ENCODE results near the gene HAUS3. TPM values are rescaled to one million over a fixed set of nuclear protein-coding genes. Genes with fewer than 3 reads are reported as not detected.

HAUS3 gene
- polyA plus RNA-seq, 1 donor (not counting 4 experiments of a cell fraction or from before 2014, with no cell fraction given): 11.1 TPM

DNA sequence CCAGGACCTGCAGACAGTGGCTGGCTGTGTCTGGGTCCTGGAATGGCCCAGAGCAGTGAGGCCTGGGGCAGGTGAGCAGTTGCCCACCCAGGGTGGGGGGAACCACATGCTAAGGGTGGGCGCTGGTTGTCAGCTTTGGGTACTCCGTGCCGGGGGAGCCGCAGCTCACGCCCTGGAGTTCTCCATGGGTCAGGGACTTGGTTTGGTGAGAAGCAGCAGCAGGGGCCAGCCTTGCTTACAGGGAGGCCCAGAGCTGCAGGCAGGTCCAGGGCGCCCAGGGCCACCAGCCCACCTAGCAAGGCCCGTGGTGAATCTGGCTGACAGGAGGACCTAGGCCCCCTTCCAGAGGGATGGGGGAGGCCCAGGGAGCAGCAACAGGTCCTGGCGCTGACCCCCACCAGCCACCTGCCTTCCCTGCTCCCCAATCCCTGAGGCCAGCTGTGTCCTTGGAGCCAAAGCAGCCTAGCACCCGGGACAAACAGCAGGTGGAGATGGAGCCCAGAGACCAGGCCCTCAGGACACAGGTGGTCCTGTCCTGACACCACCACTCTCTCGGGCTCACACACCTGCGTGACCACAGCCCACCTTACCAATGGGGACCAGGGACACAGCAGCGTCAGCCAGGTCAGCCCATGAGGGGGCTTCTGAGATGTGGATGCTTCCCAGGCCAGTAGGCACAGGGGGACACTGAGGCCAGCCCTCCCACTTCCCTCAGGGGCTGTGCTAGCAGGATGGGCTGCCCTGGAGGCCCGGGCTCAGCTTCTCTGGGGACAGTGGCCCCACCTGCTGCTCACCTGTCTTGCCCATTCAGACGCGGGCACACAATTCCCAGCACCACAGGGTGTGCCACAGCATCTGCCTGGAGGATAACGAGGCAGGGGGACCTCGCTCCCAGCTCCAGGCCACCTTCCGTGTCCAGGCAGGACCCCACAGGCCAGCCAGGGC lies 16.4 kb upstream of the HAUS3 start:
- Histone ChIP-seq H4K20me1 (ENCODE audit: control insufficient read depth, extremely low read depth, insufficient read depth, low read length) (peaks cover 8% of the 10 kb centered on the region), H3K36me3 (ENCODE audit: control insufficient read depth in 2 of 2, extremely low read depth in 1 of 2, insufficient read depth in 2 of 2, low read length in 2 of 2) (peaks cover 4 to 16% of the 10 kb centered on the region in 2 experiments), H3K4me3 (ENCODE audit: control insufficient read depth in 2 of 3, extremely low read depth in 1 of 3, insufficient read depth in 2 of 3, low read depth in 1 of 3, low read length in 3 of 3) (no peak overlapping the region), H3K9me1 (ENCODE audit: control insufficient read depth, extremely low read depth, insufficient read depth, low read length) (no peaks in the 10 kb centered on the region), H3K9ac (ENCODE audit: control insufficient read depth, extremely low read depth, insufficient read depth, low read length) (no peak overlapping the region), H3K4me2 (ENCODE audit: control insufficient read depth, extremely low read depth, insufficient read depth, low read depth, low read length) (no peak overlapping the region), H3K79me2 (ENCODE audit: control insufficient read depth, insufficient read depth, low read length) (peaks cover 10% of the 10 kb centered on the region), H3K9me3 (ENCODE audit: control insufficient read depth, low read depth, low read length) (no peaks in the 10 kb centered on the region), H3K27me3 (ENCODE audit: control insufficient read depth, extremely low read depth, insufficient read depth, low read length) (no peaks in the 10 kb centered on the region), H3K27ac (ENCODE audit: control insufficient read depth, insufficient read depth, low read length) (no peak overlapping the region), H3K4me1 (ENCODE audit: control insufficient read depth, extremely low read depth, insufficient read depth, low read length) (peaks cover 10% of the 10 kb centered on the region), H2AFZ (ENCODE audit: control insufficient read depth, low read length) (no peak overlapping the region)
- dilution Hi-C loops (cut with MboI; ENCODE audit: extremely low pct_ligation_motif_present, low sequenced_read_pairs): no loop called here
- FAIRE-seq (no peak), DNase-seq (ENCODE audit: low read depth, low spot score) (no peak)
- TF ChIP-seq EZH2 (IDR thresholded peaks at IDR 0.05; ENCODE audit: low read length): no peak
- TF ChIP-seq CTCF (optimal IDR thresholded peaks at IDR 0.05 in 1 of 3, IDR thresholded peaks at IDR 0.05 in 1 of 3, conservative IDR thresholded peaks at IDR 0.05 in 1 of 3; ENCODE audit: extremely low read depth in 1 of 3, insufficient read depth in 2 of 3, low read length in 3 of 3): no peak

DNA sequence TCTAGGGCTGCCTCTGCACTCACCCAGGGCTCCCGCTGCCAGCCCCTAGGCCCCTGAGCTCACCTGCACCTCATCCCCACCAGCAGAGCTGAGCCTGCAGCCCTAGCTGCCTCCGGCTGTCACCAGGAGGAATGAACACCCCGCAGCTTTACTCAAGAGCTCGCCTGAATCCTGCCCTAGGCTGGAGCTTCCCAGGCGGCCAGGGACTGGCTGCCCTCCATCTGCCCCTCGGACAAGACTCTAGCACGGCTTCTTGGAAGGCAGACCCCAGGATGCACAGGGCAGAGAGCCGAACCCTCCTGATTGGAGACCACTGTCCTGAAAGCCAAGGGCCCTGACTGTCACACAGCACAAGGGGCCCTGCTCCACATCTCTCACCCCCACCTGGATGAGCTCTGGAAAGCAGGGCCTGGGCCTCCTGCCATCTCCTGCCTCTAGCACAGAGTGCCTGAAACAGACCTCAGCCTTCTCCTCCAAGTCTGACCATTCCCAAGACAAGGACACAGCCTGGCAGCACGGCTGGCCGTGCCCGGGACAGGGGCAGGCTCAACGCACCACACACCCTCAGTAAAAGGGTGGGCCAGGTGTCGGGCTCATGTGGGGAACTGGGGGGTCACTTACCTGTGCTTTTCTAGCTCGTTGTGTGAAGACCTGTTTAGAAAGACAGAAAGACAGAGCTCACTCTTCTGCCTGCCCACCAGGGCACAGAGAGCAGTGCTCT lies 15.6 kb upstream of the HAUS3 start:
- H3K9me1 ChIP-seq (ENCODE audit: control insufficient read depth, extremely low read depth, insufficient read depth, low read length): no peaks in the 10 kb centered on the region
- H3K27ac ChIP-seq (ENCODE audit: control insufficient read depth, insufficient read depth, low read length): no peak overlapping the region
- no peak overlapping the region for H3K4me2 ChIP-seq (ENCODE audit: control insufficient read depth, extremely low read depth, insufficient read depth, low read depth, low read length)
- H3K4me3 ChIP-seq (ENCODE audit: control insufficient read depth in 2 of 3, extremely low read depth in 1 of 3, insufficient read depth in 2 of 3, low read depth in 1 of 3, low read length in 3 of 3): no peak overlapping the region
- H3K9me3 ChIP-seq (ENCODE audit: control insufficient read depth, low read depth, low read length): no peaks in the 10 kb centered on the region
- TF ChIP-seq EZH2 (IDR thresholded peaks at IDR 0.05; ENCODE audit: low read length) (no peak), CTCF (optimal IDR thresholded peaks at IDR 0.05 in 1 of 3, IDR thresholded peaks at IDR 0.05 in 1 of 3, conservative IDR thresholded peaks at IDR 0.05 in 1 of 3; ENCODE audit: extremely low read depth in 1 of 3, insufficient read depth in 2 of 3, low read length in 3 of 3) (no peak)
- H2AFZ ChIP-seq (ENCODE audit: control insufficient read depth, low read length): no peak overlapping the region
- H3K79me2 ChIP-seq (ENCODE audit: control insufficient read depth, insufficient read depth, low read length): peaks cover 10% of the 10 kb centered on the region
- peaks cover 8% of the 10 kb centered on the region for H4K20me1 ChIP-seq (ENCODE audit: control insufficient read depth, extremely low read depth, insufficient read depth, low read length)
- no peak overlapping the region for H3K9ac ChIP-seq (ENCODE audit: control insufficient read depth, extremely low read depth, insufficient read depth, low read length)
- FAIRE-seq (no peak), DNase-seq (ENCODE audit: low read depth, low spot score) (no peak)
- H3K4me1 ChIP-seq (ENCODE audit: control insufficient read depth, extremely low read depth, insufficient read depth, low read length): peaks cover 8% of the 10 kb centered on the region
- peaks cover 4 to 22% of the 10 kb centered on the region in 2 experiments for H3K36me3 ChIP-seq (ENCODE audit: control insufficient read depth in 2 of 2, extremely low read depth in 1 of 2, insufficient read depth in 2 of 2, low read length in 2 of 2)
- H3K27me3 ChIP-seq (ENCODE audit: control insufficient read depth, extremely low read depth, insufficient read depth, low read length): no peaks in the 10 kb centered on the region
- dilution Hi-C loops (cut with MboI; ENCODE audit: extremely low pct_ligation_motif_present, low sequenced_read_pairs): no loop called here
